Iris pigment epithelial cell (primary cell): Measurements from ENCODE around the gene MAGEA1.
"Not testable (repeated sequence)": the region's sequence is repeated elsewhere in the genome, so short reads cannot be mapped to it uniquely, and the experiment has no call there.

Experiments
- DNase-seq: peaks from one replicate; pipeline ENCODE4 v3.0.0-alpha.2; 2011; ENCODE audit warnings: low read depth

Gene MAGEA1

GRCh38 chrX:153179131-153179530, at the start of gene MAGEA1:
Gene MAGEA1 (plus strand): TSS chrX:153179284. CDS start chrX:153182390, 3,106 bp downstream.
- DNase-seq, result no peak

- not testable (repeated sequence) for DNase-seq
These were observed 46.2 kb upstream of the MAGEA1 start for GRCh38 chrX:153132924-153133323.

- not testable (repeated sequence) for DNase-seq
These were observed 40.0 kb upstream of the MAGEA1 start for GRCh38 chrX:153139074-153139473.

GRCh38 chrX:153146288-153146687, 32.8 kb upstream of the MAGEA1 start:
- DNase-seq, result not testable (repeated sequence)

GRCh38 chrX:153153516-153153915, 25.6 kb upstream of the MAGEA1 start:
- peak; percentile 59 for DNase-seq

- peak; percentile 4 for DNase-seq
These were observed 21.6 kb upstream of the MAGEA1 start for GRCh38 chrX:153157450-153157849.

- DNase-seq, result no peak
These were observed 20.8 kb upstream of the MAGEA1 start for GRCh38 chrX:153158319-153158718.

- no peak for DNase-seq
These were observed 17.1 kb upstream of the MAGEA1 start for GRCh38 chrX:153161952-153162351.

- no peak for DNase-seq
These were observed 14.4 kb upstream of the MAGEA1 start for GRCh38 chrX:153164733-153165132.

- DNase-seq, result not testable (repeated sequence)
These were observed 10.7 kb upstream of the MAGEA1 start for GRCh38 chrX:153168423-153168822.

GRCh38 chrX:153181822-153182221, 2.7 kb downstream of the MAGEA1 start:
- DNase-seq, result no peak

- DNase-seq, result no peak
These were observed 5.7 kb downstream of the MAGEA1 start for GRCh38 chrX:153184787-153185186.

GRCh38 chrX:153190381-153190780, 11.3 kb downstream of the MAGEA1 start:
- DNase-seq, result peak; percentile 5

- DNase-seq, result no peak
These were observed 21.4 kb downstream of the MAGEA1 start for GRCh38 chrX:153200462-153200861.

GRCh38 chrX:153206425-153207046, 27.5 kb downstream of the MAGEA1 start:
- DNase-seq, result no peak

- peak; percentile 62 for DNase-seq
These were observed 30.3 kb downstream of the MAGEA1 start for GRCh38 chrX:153209347-153209746.

GRCh38 chrX:153214934-153215333, 35.9 kb downstream of the MAGEA1 start:
- DNase-seq, result no peak

- DNase-seq, result no peak
These were observed 37.8 kb downstream of the MAGEA1 start for GRCh38 chrX:153216926-153217325.

- no peak for DNase-seq
These were observed 46.5 kb downstream of the MAGEA1 start for GRCh38 chrX:153225438-153226098.

GRCh38 chrX:153226344-153227185, 47.5 kb downstream of the MAGEA1 start:
- peak; percentile 88 for DNase-seq
